22Rv1 (cell line): ENCODE measurements around the gene PPP2R1A.

Source experiments
- CTCF ChIP-seq: fragments of 450-650 bp; IDR thresholded peaks from 2 replicates; pipeline ENCODE4 v1.5.1; 2017; ENCODE audit warnings: mild to moderate bottlenecking
- ZFX ChIP-seq: fragments of 450-650 bp; IDR thresholded peaks from 2 replicates; pipeline ENCODE4 v1.6.1; 2017; ENCODE audit warnings: antibody characterized with exemption, borderline replicate concordance

GRCh38 chr19:52214241-52214640 is 24.4 kb downstream of the PPP2R1A start:
- TF ChIP-seq CTCF (no peak), ZFX (no peak)
